ENCODE data around the gene ASXL2.

The ASXL2 gene

DNA sequence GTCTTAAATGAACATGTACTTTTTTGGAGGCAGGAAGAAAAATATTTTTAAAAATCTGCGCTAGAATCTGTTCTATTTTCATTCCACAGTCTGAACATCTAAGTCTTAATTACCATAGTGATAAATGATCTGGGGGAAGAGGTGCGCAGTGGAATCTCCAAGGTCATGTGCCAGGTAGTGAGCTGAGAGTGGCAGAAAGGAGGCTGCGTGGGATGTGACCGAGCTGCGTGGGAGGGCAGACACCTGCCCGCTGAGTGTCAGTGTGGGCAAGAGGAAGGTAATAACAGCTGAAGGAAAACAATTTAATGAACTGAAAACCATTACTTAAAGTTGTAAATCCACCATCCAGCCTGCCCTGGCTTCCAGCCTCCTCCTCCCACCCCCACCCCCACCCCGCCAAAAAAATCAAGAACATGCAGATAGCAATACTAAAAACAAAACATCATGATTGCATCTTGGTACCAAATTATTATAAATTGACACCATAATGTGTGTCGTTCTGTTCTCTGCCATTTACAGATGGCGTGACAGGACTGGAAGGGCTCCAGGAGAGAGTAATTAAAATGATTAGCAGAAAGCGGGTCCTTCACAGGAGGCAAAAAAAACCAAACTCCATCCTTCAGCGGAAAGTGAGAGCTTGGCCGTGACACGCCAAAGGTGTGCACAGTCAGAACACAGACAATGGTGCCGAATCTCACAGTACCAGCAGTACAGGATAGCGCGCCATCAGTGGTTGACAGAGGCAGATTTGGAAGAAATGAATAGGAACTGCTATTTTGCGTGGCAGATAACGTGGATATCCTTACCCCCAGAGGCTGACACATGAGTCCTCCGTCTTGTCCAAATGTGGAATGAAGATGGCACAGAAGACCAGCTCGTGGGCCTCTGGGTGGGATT, 193.5 kb downstream of the ASXL2 start:
- no peak for DNase-seq
